NT2/D1 (cell line): ENCODE measurements around the gene UNC80.

Experiments used
- DNase-seq: peaks from one replicate; pipeline ENCODE4 v3.0.0-alpha.2; 2011; ENCODE audit warnings: low read depth, low spot score
- H3K27me3 ChIP-seq: 2 replicates; pipeline ENCODE4 v1.6.0; 2011; ENCODE audit warnings: mild to moderate bottlenecking; ENCODE audit not compliant: insufficient read length, insufficient read depth
- H3K36me3 ChIP-seq: 2 replicates; pipeline ENCODE4 v1.6.1; 2011; ENCODE audit warnings: mild to moderate bottlenecking, low read length, mixed read lengths; ENCODE audit not compliant: insufficient read depth, insufficient read length
- H3K4me1 ChIP-seq: 2 replicates; pipeline ENCODE4 v1.5.1; 2011; ENCODE audit not compliant: insufficient read depth, insufficient read length
- H3K4me3 ChIP-seq: 2 replicates; pipeline ENCODE4 v1.5.1; 2011; ENCODE audit warnings: low read depth; ENCODE audit not compliant: insufficient read length
- H3K9ac ChIP-seq: 2 replicates; pipeline ENCODE4 v1.6.0; 2011; ENCODE audit warnings: low read depth; ENCODE audit not compliant: insufficient read length
- H3K9me3 ChIP-seq: 2 replicates; pipeline ENCODE4 v1.5.1; 2011; ENCODE audit warnings: mild to moderate bottlenecking, low read length; ENCODE audit not compliant: insufficient read depth
- SUZ12 ChIP-seq: IDR thresholded peaks from 2 replicates; pipeline ENCODE4 v1.6.1; 2011; ENCODE audit not compliant: insufficient read length, insufficient read depth; ENCODE audit errors: extremely low read depth
- YY1 ChIP-seq: IDR thresholded peaks from 2 replicates; pipeline ENCODE4 v1.6.1; 2011; ENCODE audit not compliant: insufficient read length, insufficient read depth
- ZNF274 ChIP-seq: IDR thresholded peaks from 2 replicates; pipeline ENCODE4 v1.6.1; 2011; ENCODE audit warnings: mild to moderate bottlenecking, low read depth, low read length

The UNC80 gene

DNA sequence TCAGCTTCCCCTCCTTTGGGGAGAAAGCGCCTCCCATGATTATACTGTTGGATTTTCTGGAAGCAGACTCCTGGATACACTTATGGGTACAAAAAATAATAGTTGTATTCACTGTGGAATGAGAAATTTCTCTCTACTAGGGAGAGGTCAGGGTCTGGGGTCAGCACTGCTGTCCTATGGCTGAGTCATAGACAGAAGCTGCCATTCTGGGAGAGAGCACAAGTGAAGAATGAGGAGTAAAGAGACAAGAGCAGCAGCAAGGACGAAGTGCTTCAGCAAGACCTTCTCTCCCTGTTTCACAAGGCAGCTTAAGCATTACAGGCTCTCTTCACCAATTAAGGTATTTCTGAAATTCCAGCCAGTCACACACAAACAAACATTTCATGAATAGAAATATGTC lies 10.1 kb upstream of the UNC80 start:
- peaks cover 7% of the 10 kb centered on the region; the same call in 1 of the 2 replicates for H3K9me3 ChIP-seq
- no peaks in the 10 kb centered on the region for H3K36me3 ChIP-seq
- H3K4me3 ChIP-seq, result no peak overlapping the region
- H3K9ac ChIP-seq, result no peak overlapping the region
- TF ChIP-seq YY1 (no peak), ZNF274 (no peak), SUZ12 (no peak)
- H3K27me3 ChIP-seq, result peaks cover 8% of the 10 kb centered on the region
- no peak for DNase-seq
- H3K4me1 ChIP-seq, result no peaks in the 10 kb centered on the region

DNA sequence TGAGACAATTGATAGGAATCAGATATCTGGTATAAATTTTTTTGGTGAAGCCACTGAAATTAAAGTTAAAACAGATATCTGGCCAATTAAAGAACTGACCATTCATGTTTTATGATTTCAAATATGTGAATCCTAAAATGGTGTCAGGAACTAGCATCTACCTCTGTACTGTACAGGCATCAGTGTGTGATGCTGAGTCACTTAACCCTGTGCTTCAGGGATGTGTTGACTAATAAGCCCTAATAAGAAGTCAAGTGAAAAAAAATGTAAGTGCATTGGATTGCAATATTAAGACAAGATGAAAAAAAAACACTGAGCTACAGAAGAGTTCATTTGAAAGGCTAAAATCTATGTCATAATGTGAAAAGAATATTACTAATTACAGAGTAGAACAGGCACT lies 9.1 kb upstream of the UNC80 start:
- H3K4me1 ChIP-seq, result no peaks in the 10 kb centered on the region
- no peak for DNase-seq
- no peak overlapping the region for H3K4me3 ChIP-seq
- H3K27me3 ChIP-seq, result peaks cover 8% of the 10 kb centered on the region
- no peak for TF ChIP-seq YY1
- no peak for TF ChIP-seq ZNF274
- TF ChIP-seq SUZ12, result no peak
- H3K36me3 ChIP-seq, result no peaks in the 10 kb centered on the region
- no peak overlapping the region for H3K9ac ChIP-seq
- H3K9me3 ChIP-seq, result no peaks in the 10 kb centered on the region

DNA sequence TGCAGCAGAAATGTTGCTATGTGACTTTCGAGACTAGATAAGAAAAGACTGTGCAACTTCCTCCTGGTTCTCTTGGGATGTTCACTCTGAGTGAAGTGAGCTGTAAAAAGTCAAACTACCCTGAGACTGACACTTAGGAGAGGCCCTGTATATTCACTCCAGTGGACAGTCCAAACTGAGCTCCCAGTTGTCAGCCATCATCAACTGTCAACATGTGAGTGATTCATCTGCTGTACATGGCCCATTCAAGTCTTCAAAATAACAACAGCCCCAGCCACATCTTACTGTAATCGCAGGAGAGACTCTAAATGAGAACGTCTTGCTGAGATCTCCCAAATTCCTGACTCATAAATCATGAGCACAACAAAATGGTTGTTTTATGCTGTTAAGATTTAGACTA lies 8.5 kb upstream of the UNC80 start:
- Histone ChIP-seq H3K9ac (no peak overlapping the region), H3K9me3 (no peaks in the 10 kb centered on the region), H3K4me3 (no peak overlapping the region), H3K27me3 (peaks cover 8% of the 10 kb centered on the region), H3K4me1 (no peaks in the 10 kb centered on the region), H3K36me3 (no peaks in the 10 kb centered on the region)
- no peak for TF ChIP-seq ZNF274
- no peak for TF ChIP-seq YY1
- TF ChIP-seq SUZ12, result no peak
- no peak for DNase-seq

DNA sequence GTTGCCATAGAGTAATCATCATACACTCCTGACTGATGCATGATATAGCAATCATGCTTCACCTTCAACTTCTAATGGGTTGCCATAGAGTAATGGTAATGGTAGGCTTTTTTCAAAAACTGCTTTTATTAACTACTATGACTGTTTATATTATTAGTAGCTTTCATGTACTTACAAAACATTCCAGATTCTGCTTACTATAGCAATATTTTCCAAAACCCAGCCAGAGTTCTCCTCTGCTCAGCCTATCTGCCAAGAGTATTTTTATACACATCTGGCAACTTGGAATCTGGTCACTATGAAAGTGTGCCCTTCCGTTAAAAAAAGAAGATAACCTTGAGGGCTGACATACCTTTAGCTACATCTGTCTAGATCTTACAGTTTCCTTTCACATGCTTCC lies 5.0 kb upstream of the UNC80 start:
- no peak for TF ChIP-seq ZNF274
- no peak for TF ChIP-seq YY1
- no peak for TF ChIP-seq SUZ12
- Histone ChIP-seq H3K9me3 (no peaks in the 10 kb centered on the region), H3K9ac (no peak overlapping the region), H3K36me3 (no peaks in the 10 kb centered on the region), H3K4me3 (no peak overlapping the region), H3K4me1 (no peaks in the 10 kb centered on the region), H3K27me3 (peaks cover 13% of the 10 kb centered on the region)
- no peak for DNase-seq

DNA sequence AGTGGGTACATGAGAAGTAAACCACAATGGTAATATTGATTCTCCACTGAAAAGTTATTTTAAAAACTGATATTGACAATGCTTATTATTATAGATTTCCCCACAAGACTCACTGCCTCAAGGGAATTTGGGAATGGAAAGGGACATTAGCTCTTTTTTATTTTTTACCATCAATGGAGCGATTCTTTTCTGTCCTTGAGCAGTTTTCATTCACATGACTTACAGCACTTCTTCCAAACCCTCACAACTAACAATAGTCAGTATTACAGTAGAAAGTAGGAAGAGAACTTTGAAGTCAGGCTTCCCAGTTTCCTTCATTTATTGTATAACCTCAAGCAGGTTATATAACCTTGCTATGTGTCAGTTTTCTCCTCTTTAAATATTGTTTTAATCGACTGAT lies 4.3 kb upstream of the UNC80 start:
- H3K4me3 ChIP-seq, result no peak overlapping the region
- no peaks in the 10 kb centered on the region for H3K36me3 ChIP-seq
- H3K9me3 ChIP-seq, result no peaks in the 10 kb centered on the region
- no peak overlapping the region for H3K9ac ChIP-seq
- no peaks in the 10 kb centered on the region for H3K4me1 ChIP-seq
- no peak for TF ChIP-seq YY1
- no peak for DNase-seq
- H3K27me3 ChIP-seq, result peaks cover 13% of the 10 kb centered on the region

DNA sequence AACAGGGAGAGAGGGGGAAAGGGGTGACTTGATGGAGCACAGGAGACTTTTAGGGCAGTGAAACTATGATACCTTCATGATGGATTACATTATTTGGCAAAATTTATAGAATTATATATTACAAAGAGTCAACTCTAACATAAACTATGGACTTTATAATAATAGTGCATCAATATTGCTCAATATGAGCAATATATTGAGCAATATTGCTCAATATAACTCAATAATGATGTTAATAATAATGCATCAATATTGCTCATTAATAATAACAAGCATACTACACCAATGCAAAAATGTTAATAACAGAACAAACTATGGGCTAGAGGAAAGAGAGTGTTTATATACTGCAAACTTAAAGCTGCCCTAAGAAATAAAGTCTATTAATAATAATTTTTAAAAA lies 3.1 kb upstream of the UNC80 start:
- H3K9me3 ChIP-seq, result no peaks in the 10 kb centered on the region
- no peaks in the 10 kb centered on the region for H3K36me3 ChIP-seq
- no peaks in the 10 kb centered on the region for H3K4me1 ChIP-seq
- peaks cover 13% of the 10 kb centered on the region for H3K27me3 ChIP-seq
- TF ChIP-seq YY1 (no peak), SUZ12 (no peak), ZNF274 (no peak)
- H3K4me3 ChIP-seq, result no peak overlapping the region
- no peak for DNase-seq
- no peak overlapping the region for H3K9ac ChIP-seq

DNA sequence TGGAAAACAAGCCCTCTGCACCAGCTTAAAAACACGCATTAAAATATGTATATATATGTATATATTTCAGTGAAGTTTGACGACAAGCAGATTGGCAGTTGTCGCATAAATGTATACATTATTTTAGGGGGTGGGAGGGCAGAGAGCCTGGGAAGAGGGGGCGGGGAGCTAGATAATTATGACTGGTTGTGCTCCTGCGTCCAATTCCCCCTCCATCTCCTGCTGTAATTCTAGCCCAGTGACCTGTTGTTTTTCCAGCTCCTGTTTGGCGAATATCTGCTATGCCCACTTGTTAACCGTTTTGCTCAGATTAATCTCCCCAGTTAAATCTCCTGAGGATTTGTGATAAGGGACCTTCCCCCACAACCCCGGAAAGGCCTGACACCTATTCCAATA lies 656 bp downstream of the UNC80 start:
- TF ChIP-seq YY1 (no peak), ZNF274 (no peak), SUZ12 (no peak)
- Histone ChIP-seq H3K9me3 (no peaks in the 10 kb centered on the region), H3K27me3 (peaks cover 13% of the 10 kb centered on the region), H3K9ac (peak overlapping the region; percentile 78), H3K36me3 (no peaks in the 10 kb centered on the region), H3K4me1 (no peaks in the 10 kb centered on the region), H3K4me3 (peak overlapping the region; percentile 56)
- no peak for DNase-seq

DNA sequence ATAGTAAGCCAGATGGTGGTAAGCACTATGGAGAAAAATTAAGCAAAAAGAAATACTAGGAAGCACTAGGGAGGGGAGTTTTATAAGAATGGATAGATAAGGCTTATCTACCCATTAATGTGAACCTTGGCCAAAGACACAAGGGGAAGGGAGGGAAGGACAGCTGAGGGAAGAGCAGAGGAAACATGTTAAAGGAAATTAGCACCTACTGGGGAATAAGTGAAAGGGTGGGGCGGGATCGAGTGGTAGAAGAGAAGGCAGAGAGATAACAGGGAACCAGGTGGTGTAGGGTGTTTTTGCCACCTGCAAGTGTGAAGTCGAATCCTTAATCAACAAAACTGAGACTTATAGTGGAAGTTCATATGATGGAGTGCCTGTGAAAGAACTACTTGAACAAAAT lies 1.7 kb downstream of the UNC80 start:
- Histone ChIP-seq H3K27me3 (peaks cover 13% of the 10 kb centered on the region), H3K4me1 (no peaks in the 10 kb centered on the region), H3K36me3 (no peaks in the 10 kb centered on the region), H3K4me3 (no peak overlapping the region), H3K9me3 (no peaks in the 10 kb centered on the region), H3K9ac (no peak overlapping the region)
- no peak for DNase-seq
- TF ChIP-seq SUZ12 (no peak), YY1 (no peak), ZNF274 (no peak)
